HepG2 (cell line): ENCODE data around the gene SLC4A7. TPM values are rescaled to one million over a fixed set of nuclear protein-coding genes. Genes with fewer than 3 reads are reported as not detected.

Experiments
- ATAC-seq: fragments of 200-7000 bp; cut with Tn5 transposase; 3 replicates; pipeline ENCODE4 v1.9.1; 2020; ENCODE audit warnings: mild to moderate bottlenecking, moderate library complexity
- BruUV-seq: library from RNA; stranded (reverse); fragments of 400-500 nt; replicated peaks from 2 replicates; lab custom pipeline; 2021; lab: Mats Ljungman, UMichigan
- CTCF ChIA-PET: fragments of 300-600 bp; formaldehyde crosslinking; extraction: SDS; loops from one replicate; lab custom pipeline; 2021; ENCODE audit warnings: low total read pairs, inconsistent platforms, low intra/inter-chr PET ratio; lab: Yijun Ruan, JAX
- POLR2A ChIA-PET: fragments of 350-600 bp; sonication (Branson Sonifier 250); formaldehyde crosslinking; loops from one replicate; lab custom pipeline; 2020; ENCODE audit warnings: antibody characterized with exemption, inconsistent platforms; lab: Yijun Ruan, JAX
- DNase-seq: peaks from one replicate; pipeline ENCODE4 v3.0.0-alpha.2; 2015; ENCODE audit warnings: low spot score
- FAIRE-seq: peaks from 3 replicates; lab custom pipeline; 2011; peaks lifted over from hg19 to GRCh38; lab: Jason Lieb, UNC
- H2AFZ ChIP-seq: one replicate; pipeline ENCODE4 v1.6.1; 2011; ENCODE audit warnings: low read length, inconsistent platforms
- H3K27ac ChIP-seq: fragments of 300-600 bp; 3 replicates; pipeline ENCODE4 v1.8.0; 2011; ENCODE audit warnings: mixed run types, mild to moderate bottlenecking, mixed read lengths, low read length, inconsistent platforms; ENCODE audit not compliant: insufficient read depth; ENCODE audit errors: extremely low read length
- H3K27me3 ChIP-seq, 2 experiments: fragments of 200-600 bp in 1 of 2; 2 replicates in 1 of 2; 3 replicates in 1 of 2; pipeline versions ENCODE4 v1.6.0 to v1.8.0; 2011; ENCODE audit warnings: low read length in 2 of 2, mild to moderate bottlenecking in 2 of 2, moderate library complexity in 2 of 2, inconsistent platforms in 1 of 2; ENCODE audit not compliant: insufficient read depth in 2 of 2, control insufficient read depth in 1 of 2
- H3K36me3 ChIP-seq, 2 experiments: fragments of 200-600 bp in 1 of 2; replicated peaks in 1 of 2; 2 replicates in 1 of 2; 3 replicates in 1 of 2; pipeline versions ENCODE4 v1.5.1 to v1.8.0; 2011; ENCODE audit warnings: low read length in 2 of 2, inconsistent platforms in 1 of 2; ENCODE audit not compliant: insufficient read depth in 2 of 2, control insufficient read depth in 1 of 2
- H3K4me1 ChIP-seq: 2 replicates; pipeline ENCODE4 v1.5.1; 2012; ENCODE audit warnings: low read length, inconsistent platforms; ENCODE audit not compliant: insufficient read depth
- H3K4me2 ChIP-seq: 2 replicates; pipeline ENCODE4 v1.6.0; 2011; ENCODE audit warnings: low read depth, low read length, inconsistent platforms
- H3K4me3 ChIP-seq, 3 experiments: fragments of 200-600 bp in 1 of 3; sonication (generic), shearing (Covaris generic) in 1 of 3; replicated peaks in 1 of 3; 2 replicates each; pipeline ENCODE4 v1.5.1; 2011 to 2016; ENCODE audit warnings: low read length in 3 of 3, inconsistent platforms in 2 of 3, low read depth in 2 of 3, mild to moderate bottlenecking in 2 of 3, control low read depth in 1 of 3, mixed read lengths in 1 of 3; ENCODE audit not compliant: insufficient read depth in 1 of 3
- H3K79me2 ChIP-seq: one replicate; pipeline ENCODE4 v1.6.1; 2011; ENCODE audit warnings: low read length, inconsistent platforms; ENCODE audit not compliant: insufficient read depth
- H3K9ac ChIP-seq: 2 replicates; pipeline ENCODE4 v1.6.0; 2011; ENCODE audit warnings: mild to moderate bottlenecking, low read depth, low read length, inconsistent platforms; ENCODE audit not compliant: insufficient read depth
- H3K9me3 ChIP-seq: 2 replicates; pipeline ENCODE4 v1.5.1; 2012; ENCODE audit warnings: mild to moderate bottlenecking, low read length
- H4K20me1 ChIP-seq: 2 replicates; pipeline ENCODE4 v1.6.0; 2011; ENCODE audit warnings: inconsistent platforms, mild to moderate bottlenecking, low read length, moderate library complexity; ENCODE audit not compliant: insufficient read depth
- KIAA2018 ChIP-seq: sonication (generic); formaldehyde crosslinking; IDR thresholded peaks from 2 replicates; pipeline ENCODE4 v1.5.0; 2020; ENCODE audit warnings: mild to moderate bottlenecking, missing genetic modification reagents, borderline replicate concordance
- PAXIP1 ChIP-seq: sonication (generic); formaldehyde crosslinking; conservative IDR thresholded peaks from 2 replicates; pipeline ENCODE4 v1.4.0; 2020; ENCODE audit warnings: mild to moderate bottlenecking, missing genetic modification reagents, moderate library complexity
- ZBTB26 ChIP-seq: IDR thresholded peaks from 2 replicates; pipeline ENCODE4 v1.6.1; 2016; ENCODE audit warnings: missing compliant biosample characterization, missing genetic modification reagents, borderline replicate concordance
- WGBS: methylation state at CpG from one replicate; pipeline ENCODE4 v1.1.6; 2017; ENCODE audit warnings: low lambda C conversion rate; 5-methylcytosine and 5-hydroxymethylcytosine counted together
- in situ Hi-C: cut with HindIII; loops from 2 replicates; pipeline ENCODE4 v1.10.0; 2017; ENCODE audit warnings: low pct_unique_long_range_greater_than_20kb; ENCODE audit not compliant: extremely low pct_ligation_motif_present
- intact Hi-C: fragments of 100-400 bp; cut with micrococcal nuclease; formaldehyde crosslinking; loops from one replicate; pipeline ENCODE4 v1.10.0; 2022; ENCODE audit not compliant: unreplicated experiment
- polyA plus RNA-seq, 8 experiments: library from polyadenylated mRNA; depleted of rRNA in 3 of 8; stranded (reverse) in 7 of 8; unstranded in 1 of 8; fragments of >200 nt; fragmentation: Illumina TruSeq in 4 of 8; extraction: Trizol in 4 of 8; gene quantifications; 2 replicates each; pipeline versions ENCODE4 v1.2.1 to v1.2.3, GENCODE V29; 2011 to 2016; ENCODE audit warnings: low read depth in 4 of 8, missing spikeins in 1 of 8, mixed read lengths in 1 of 8; ENCODE audit not compliant: insufficient read depth in 1 of 8
- total RNA-seq, 5 experiments: library from RNA; depleted of rRNA; stranded (reverse); fragments of >200 nt; fragmentation: Illumina TruSeq; extraction: Trizol; gene quantifications; 2 replicates each; pipeline ENCODE4 v1.2.3, GENCODE V29; 2016; ENCODE audit warnings: low read depth in 1 of 5

SLC4A7 gene
- total and polyA plus RNA-seq, 2 of the 13 experiments (the other 11 are each of a cell fraction or from before 2014, with no cell fraction given), result 16.4 to 43.8 TPM

GRCh38 chr3:27324686-27325085, 159.5 kb downstream of the SLC4A7 start (continued):
- TF ChIP-seq PAXIP1 (CRISPR knock-in tag), result 0 out of 2 replicates have a peak, but pooled peaks have one; percentile 14

- Histone ChIP-seq H3K9ac (no peak overlapping the region), H4K20me1 (no peaks in the 10 kb centered on the region), H3K27ac (no peak overlapping the region), H3K36me3 (no peaks in the 10 kb centered on the region), H3K9me3 (no peaks in the 10 kb centered on the region), H3K27me3 (no peaks in the 10 kb centered on the region), H3K4me3 (no peak overlapping the region), H3K79me2 (no peaks in the 10 kb centered on the region), H2AFZ (no peak overlapping the region), H3K4me2 (no peak overlapping the region), H3K4me1 (peaks cover 40% of the 10 kb centered on the region)
- intact Hi-C loops, result no loop called here
- ATAC-seq, result no peak
- 95% methylated on average over 3 of the region's 3 CpGs for WGBS
- in situ Hi-C loops, result no loop called here
- POLR2A ChIA-PET, result no interaction called here
- no peak for DNase-seq
- no TSS peak for BruUV-seq
- FAIRE-seq, result no peak
- CTCF ChIA-PET, result no interaction called here
- TF ChIP-seq KIAA2018 (CRISPR knock-in tag), result no peak
- no peak for TF ChIP-seq ZBTB26 (CRISPR knock-in tag)
These were observed 161.1 kb downstream of the SLC4A7 start for GRCh38 chr3:27323087-27323570.
